Inflammatory macrophage treated with lipopolysaccharide for 4 hours (primary cell): ENCODE measurements around the gene ANKRD13D.
"Not testable (repeated sequence)": the region's sequence is repeated elsewhere in the genome, so short reads cannot be mapped to it uniquely, and the experiment has no call there.

Source experiments
- DNase-seq: peaks from one replicate; pipeline ENCODE4 v3.0.0-alpha.2; 2020

ANKRD13D gene

GRCh38 chr11:67306769-67307544 is 17.9 kb downstream of the ANKRD13D start:
- no peak for DNase-seq

- no peak for DNase-seq
Observed at GRCh38 chr11:67307545-67308001, 18.5 kb downstream of the ANKRD13D start.

- DNase-seq = no peak
Observed at GRCh38 chr11:67308031-67308866, 19.1 kb downstream of the ANKRD13D start.

- DNase-seq = no peak
Observed at GRCh38 chr11:67309166-67309565, 20.1 kb downstream of the ANKRD13D start.

- DNase-seq = no peak
Observed at GRCh38 chr11:67309661-67310061, 20.6 kb downstream of the ANKRD13D start.

GRCh38 chr11:67310246-67311050 is 21.3 kb downstream of the ANKRD13D start:
- no peak for DNase-seq

- DNase-seq = no peak
Observed at GRCh38 chr11:67311051-67311555, 22.0 kb downstream of the ANKRD13D start.

GRCh38 chr11:67311556-67312082 is 22.5 kb downstream of the ANKRD13D start:
- DNase-seq = no peak

- peak; percentile 26 for DNase-seq
Observed at GRCh38 chr11:67312187-67313021, 23.3 kb downstream of the ANKRD13D start.

- DNase-seq = no peak
Observed at GRCh38 chr11:67313125-67313890, 24.2 kb downstream of the ANKRD13D start.

GRCh38 chr11:67314218-67314617 is 25.1 kb downstream of the ANKRD13D start:
- no peak for DNase-seq

GRCh38 chr11:67315325-67315909 is 26.3 kb downstream of the ANKRD13D start:
- DNase-seq = no peak

- DNase-seq = no peak
Observed at GRCh38 chr11:67316882-67317204, 27.7 kb downstream of the ANKRD13D start.

- peak; percentile 95 for DNase-seq
Observed at GRCh38 chr11:67317205-67317887, 28.2 kb downstream of the ANKRD13D start.

- no peak for DNase-seq
Observed at GRCh38 chr11:67317888-67318555, 28.9 kb downstream of the ANKRD13D start.

- DNase-seq = not testable (repeated sequence)
Observed at GRCh38 chr11:67318876-67319275, 29.8 kb downstream of the ANKRD13D start.

GRCh38 chr11:67320011-67320410 is 30.9 kb downstream of the ANKRD13D start:
- DNase-seq = no peak

GRCh38 chr11:67320691-67321090 is 31.6 kb downstream of the ANKRD13D start:
- no peak for DNase-seq

- DNase-seq = no peak
Observed at GRCh38 chr11:67321313-67321871, 32.3 kb downstream of the ANKRD13D start.
